H1 (cell line): ENCODE results near the gene CIB4.

Experiments
- EZH2 ChIP-seq: fragments of 200-600 bp; sonication (generic); IDR thresholded peaks from 2 replicates; pipeline ENCODE4 v1.7.1; 2012; ENCODE audit warnings: low read depth, mild to moderate bottlenecking, moderate library complexity, low read length, inconsistent platforms; ENCODE audit not compliant: severe bottlenecking
- GABPA ChIP-seq: IDR thresholded peaks from 2 replicates; pipeline ENCODE4 v1.6.1; 2011; ENCODE audit warnings: mild to moderate bottlenecking, low read length, moderate library complexity, borderline replicate concordance; ENCODE audit not compliant: insufficient read depth
- RAD21 ChIP-seq, 2 experiments: IDR thresholded peaks in 1 of 2; conservative IDR thresholded peaks in 1 of 2; 2 replicates each; pipeline ENCODE4 v1.6.1; 2011; ENCODE audit warnings: low read depth in 2 of 2, low read length in 2 of 2, improper control_type of control experiment in 1 of 2, inconsistent platforms in 1 of 2, mild to moderate bottlenecking in 1 of 2, moderate library complexity in 1 of 2
- SAP30 ChIP-seq: fragments of 300-600 bp; sonication (generic); IDR thresholded peaks from 2 replicates; pipeline ENCODE4 v1.7.1; 2012; ENCODE audit warnings: low read length, moderate library complexity, mild to moderate bottlenecking, inconsistent platforms; ENCODE audit not compliant: insufficient read depth, insufficient replicate concordance
- TEAD4 ChIP-seq: IDR thresholded peaks from 2 replicates; pipeline ENCODE4 v1.6.1; 2012; ENCODE audit warnings: low read depth, low read length, inconsistent platforms, mixed read lengths
- YY1 ChIP-seq: IDR thresholded peaks from 2 replicates; pipeline ENCODE4 v1.6.1; 2011; ENCODE audit warnings: low read depth, mild to moderate bottlenecking, low read length
- TF ChIP-seq, protein P1 (sequence below), 3 experiments: IDR thresholded peaks; 1 replicate in 2 of 3; 2 replicates in 1 of 3; pipeline versions ENCODE4 v1.5.1 to v1.6.1; 2011; ENCODE audit warnings: low read length in 3 of 3, mild to moderate bottlenecking in 3 of 3, inconsistent platforms in 2 of 3, low read depth in 1 of 3, moderate library complexity in 1 of 3; ENCODE audit not compliant: insufficient read depth in 1 of 3; ENCODE audit errors: control extremely low read depth in 1 of 3
- TF ChIP-seq, protein P2 (sequence below): IDR thresholded peaks from 2 replicates; pipeline ENCODE4 v1.6.1; 2012; ENCODE audit warnings: inconsistent platforms

DNA sequence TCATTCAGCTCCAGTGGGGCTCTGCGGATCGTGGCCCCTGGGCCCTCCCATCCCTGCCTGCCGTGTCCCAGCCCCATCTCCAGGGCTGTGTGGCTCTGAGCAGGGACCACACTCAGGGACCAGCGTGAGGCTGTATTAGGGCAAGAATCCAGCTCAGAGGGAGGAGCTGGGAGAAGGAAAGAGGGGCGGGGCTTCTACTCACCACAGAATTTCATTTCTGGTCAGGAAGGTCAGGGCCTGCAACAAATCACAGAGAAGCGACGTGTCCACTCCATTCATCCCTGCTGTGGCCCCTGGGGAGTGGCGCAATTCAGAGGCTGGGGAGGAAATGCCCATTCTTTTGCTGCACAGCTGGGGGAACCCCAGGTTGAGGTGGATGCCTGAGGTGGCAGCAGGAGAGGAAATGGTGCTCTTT, 828 bp downstream of the CIB4 start:
- TF ChIP-seq, protein P1, sequence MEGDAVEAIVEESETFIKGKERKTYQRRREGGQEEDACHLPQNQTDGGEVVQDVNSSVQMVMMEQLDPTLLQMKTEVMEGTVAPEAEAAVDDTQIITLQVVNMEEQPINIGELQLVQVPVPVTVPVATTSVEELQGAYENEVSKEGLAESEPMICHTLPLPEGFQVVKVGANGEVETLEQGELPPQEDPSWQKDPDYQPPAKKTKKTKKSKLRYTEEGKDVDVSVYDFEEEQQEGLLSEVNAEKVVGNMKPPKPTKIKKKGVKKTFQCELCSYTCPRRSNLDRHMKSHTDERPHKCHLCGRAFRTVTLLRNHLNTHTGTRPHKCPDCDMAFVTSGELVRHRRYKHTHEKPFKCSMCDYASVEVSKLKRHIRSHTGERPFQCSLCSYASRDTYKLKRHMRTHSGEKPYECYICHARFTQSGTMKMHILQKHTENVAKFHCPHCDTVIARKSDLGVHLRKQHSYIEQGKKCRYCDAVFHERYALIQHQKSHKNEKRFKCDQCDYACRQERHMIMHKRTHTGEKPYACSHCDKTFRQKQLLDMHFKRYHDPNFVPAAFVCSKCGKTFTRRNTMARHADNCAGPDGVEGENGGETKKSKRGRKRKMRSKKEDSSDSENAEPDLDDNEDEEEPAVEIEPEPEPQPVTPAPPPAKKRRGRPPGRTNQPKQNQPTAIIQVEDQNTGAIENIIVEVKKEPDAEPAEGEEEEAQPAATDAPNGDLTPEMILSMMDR (IDR thresholded peaks at IDR 0.05; ENCODE audit: control extremely low read depth in 1 of 3, insufficient read depth in 1 of 3, low read depth in 1 of 3, low read length in 3 of 3): no peak
- TF ChIP-seq, protein P2, sequence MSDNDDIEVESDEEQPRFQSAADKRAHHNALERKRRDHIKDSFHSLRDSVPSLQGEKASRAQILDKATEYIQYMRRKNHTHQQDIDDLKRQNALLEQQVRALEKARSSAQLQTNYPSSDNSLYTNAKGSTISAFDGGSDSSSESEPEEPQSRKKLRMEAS: no peak
- TF ChIP-seq RAD21 (IDR thresholded peaks at IDR 0.05 in 1 of 2, conservative IDR thresholded peaks at IDR 0.05 in 1 of 2; ENCODE audit: low read depth in 2 of 2, low read length in 2 of 2) (no peak), YY1 (no peak), TEAD4 (no peak), EZH2 (no peak), GABPA (no peak), SAP30 (no peak)
